SU-DHL-6 (cell line): Measurements from ENCODE around the gene NRG3.

Source experiments
- EZH2phosphoT487 ChIP-seq: fragments of 200-600 bp; sonication (generic), shearing (Covaris generic); conservative IDR thresholded peaks from 2 replicates; pipeline ENCODE4 v1.6.1; 2018; ENCODE audit warnings: mild to moderate bottlenecking, antibody characterized with exemption, low read length, moderate library complexity, mixed read lengths
- TF ChIP-seq, protein P1 (sequence below): fragments of 200-600 bp; sonication (generic); IDR thresholded peaks from one replicate; pipeline ENCODE4 v1.5.1; 2017; ENCODE audit warnings: antibody characterized with exemption, mild to moderate bottlenecking, low read length, moderate library complexity; ENCODE audit not compliant: insufficient read depth, poor library complexity, severe bottlenecking

DNA sequence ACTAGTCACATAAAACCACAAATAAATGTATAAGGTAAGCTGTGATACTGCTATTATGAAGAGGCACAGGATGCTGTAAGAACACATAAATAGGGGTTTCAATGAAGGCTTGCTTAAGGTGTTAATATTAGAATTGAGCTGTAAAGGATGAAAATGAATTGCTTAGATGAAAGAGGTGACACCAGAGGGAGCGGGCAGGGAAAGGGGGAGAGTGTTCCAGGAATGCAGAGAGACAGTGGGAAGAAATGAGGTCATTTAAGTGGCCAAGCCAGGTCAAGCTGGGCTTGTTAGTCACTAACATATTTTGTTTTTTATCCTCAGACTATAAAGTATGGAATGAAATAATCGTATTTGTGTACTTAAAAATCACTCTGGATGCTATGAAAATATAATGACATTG, 193.5 kb downstream of the NRG3 start:
- TF ChIP-seq, protein P1, sequence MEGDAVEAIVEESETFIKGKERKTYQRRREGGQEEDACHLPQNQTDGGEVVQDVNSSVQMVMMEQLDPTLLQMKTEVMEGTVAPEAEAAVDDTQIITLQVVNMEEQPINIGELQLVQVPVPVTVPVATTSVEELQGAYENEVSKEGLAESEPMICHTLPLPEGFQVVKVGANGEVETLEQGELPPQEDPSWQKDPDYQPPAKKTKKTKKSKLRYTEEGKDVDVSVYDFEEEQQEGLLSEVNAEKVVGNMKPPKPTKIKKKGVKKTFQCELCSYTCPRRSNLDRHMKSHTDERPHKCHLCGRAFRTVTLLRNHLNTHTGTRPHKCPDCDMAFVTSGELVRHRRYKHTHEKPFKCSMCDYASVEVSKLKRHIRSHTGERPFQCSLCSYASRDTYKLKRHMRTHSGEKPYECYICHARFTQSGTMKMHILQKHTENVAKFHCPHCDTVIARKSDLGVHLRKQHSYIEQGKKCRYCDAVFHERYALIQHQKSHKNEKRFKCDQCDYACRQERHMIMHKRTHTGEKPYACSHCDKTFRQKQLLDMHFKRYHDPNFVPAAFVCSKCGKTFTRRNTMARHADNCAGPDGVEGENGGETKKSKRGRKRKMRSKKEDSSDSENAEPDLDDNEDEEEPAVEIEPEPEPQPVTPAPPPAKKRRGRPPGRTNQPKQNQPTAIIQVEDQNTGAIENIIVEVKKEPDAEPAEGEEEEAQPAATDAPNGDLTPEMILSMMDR: no peak
- TF ChIP-seq EZH2phosphoT487: no peak
